ENCODE measurements around the gene BUD31. TPM values are rescaled to one million over a fixed set of nuclear protein-coding genes. Genes with fewer than 3 reads are reported as not detected.
"Not testable (repeated sequence)": the region's sequence is repeated elsewhere in the genome, so short reads cannot be mapped to it uniquely, and the experiment has no call there.

Gene BUD31
- total and polyA plus RNA-seq, 8 donors = 79.0 to 103 (median 94.2) TPM

- peaks cover 0 to 87% of the 10 kb centered on the region in 2 donors for H3K36me3 ChIP-seq
- no peak for TF ChIP-seq CTCF (IDR thresholded peaks at IDR 0.05)
- H3K4me1 ChIP-seq = no peaks in the 10 kb centered on the region
- H3K9me3 ChIP-seq = no peaks in the 10 kb centered on the region
- no peak overlapping the region for H3K4me3 ChIP-seq
- no peak overlapping the region for H3K27ac ChIP-seq
- no peak for DNase-seq
- H3K27me3 ChIP-seq = no peaks in the 10 kb centered on the region
- intact Hi-C loops (cut with DNase I) = no loop called here
- ATAC-seq = no peak
These were observed 13.4 kb downstream of the BUD31 start for GRCh38 chr7:99422186-99422585.

GRCh38 chr7:99422625-99423024 is 13.9 kb downstream of the BUD31 start:
- DNase-seq (peak in 1 of 4 donors; percentile 4), ATAC-seq (no peak)
- Histone ChIP-seq H3K4me3 (no peak overlapping the region), H3K9me3 (no peaks in the 10 kb centered on the region), H3K36me3 (peaks cover 0 to 83% of the 10 kb centered on the region in 2 donors), H3K4me1 (no peaks in the 10 kb centered on the region), H3K27me3 (no peaks in the 10 kb centered on the region), H3K27ac (no peak overlapping the region)
- no peak for TF ChIP-seq CTCF (IDR thresholded peaks at IDR 0.05)
- intact Hi-C loops (cut with DNase I) = no loop called here

- no peaks in the 10 kb centered on the region for H3K9me3 ChIP-seq
- H3K27me3 ChIP-seq = no peaks in the 10 kb centered on the region
- H3K27ac ChIP-seq = no peak overlapping the region
- H3K36me3 ChIP-seq = peaks cover 0 to 81% of the 10 kb centered on the region in 2 donors
- TF ChIP-seq CTCF (IDR thresholded peaks at IDR 0.05) = no peak
- intact Hi-C loops (cut with DNase I) = no loop called here
- peak in 1 of 4 donors; percentile 73 for DNase-seq
- no peak for ATAC-seq
- no peaks in the 10 kb centered on the region for H3K4me1 ChIP-seq
- no peak overlapping the region for H3K4me3 ChIP-seq
These were observed 16.4 kb downstream of the BUD31 start for GRCh38 chr7:99424932-99425730.

- intact Hi-C loops (cut with DNase I) = no loop called here
- ATAC-seq (no peak), DNase-seq (peak in 1 of 4 donors; percentile 45)
- H3K4me3 ChIP-seq = no peak overlapping the region
- H3K27me3 ChIP-seq = no peaks in the 10 kb centered on the region
- TF ChIP-seq CTCF (IDR thresholded peaks at IDR 0.05) = no peak
- no peak overlapping the region for H3K27ac ChIP-seq
- H3K36me3 ChIP-seq = peaks cover 0 to 85% of the 10 kb centered on the region in 2 donors
- no peaks in the 10 kb centered on the region for H3K9me3 ChIP-seq
- no peaks in the 10 kb centered on the region for H3K4me1 ChIP-seq
These were observed 20.3 kb downstream of the BUD31 start for GRCh38 chr7:99428972-99429566.

GRCh38 chr7:99429756-99430155 is 21.0 kb downstream of the BUD31 start:
- no peak for ATAC-seq

GRCh38 chr7:99431756-99432540 is 23.2 kb downstream of the BUD31 start:
- H3K4me3 ChIP-seq; H3K9me3 ChIP-seq; H3K4me1 ChIP-seq; ATAC-seq; intact Hi-C loops (cut with DNase I); H3K27me3 ChIP-seq; H3K27ac ChIP-seq: not testable (repeated sequence)
- peak in 1 of 4 donors; percentile 4 for DNase-seq
- H3K36me3 ChIP-seq = peaks cover 0 to 79% of the 10 kb centered on the region in 2 donors

More at GRCh38 chr7:99429756-99430155, 21.0 kb downstream of the BUD31 start:
- TF ChIP-seq CTCF (IDR thresholded peaks at IDR 0.05) = no peak
- Histone ChIP-seq H3K27ac (no peak overlapping the region), H3K4me3 (no peak overlapping the region), H3K27me3 (no peaks in the 10 kb centered on the region), H3K36me3 (peaks cover 0 to 85% of the 10 kb centered on the region in 2 donors), H3K4me1 (no peaks in the 10 kb centered on the region), H3K9me3 (no peaks in the 10 kb centered on the region)
- intact Hi-C loops (cut with DNase I) = no loop called here
- DNase-seq = peak in 1 of 4 donors; percentile 53

Measured in left lung (tissue), 10 donors.